NB4 (cell line): Measurements from ENCODE around the gene GLT1D1.

ENCODE experiments used
- CTCF ChIP-seq: IDR thresholded peaks from one replicate; pipeline ENCODE4 v1.5.1; 2012; ENCODE audit warnings: low read depth, low read length
- POLR2A ChIP-seq: IDR thresholded peaks from 2 replicates; pipeline ENCODE4 v1.6.1; 2011; ENCODE audit warnings: mild to moderate bottlenecking; ENCODE audit not compliant: insufficient read length; ENCODE audit errors: extremely low read depth

- TF ChIP-seq POLR2A = no peak
- TF ChIP-seq CTCF = no peak
Measured at GRCh38 chr12:128842579-128842978, 10.7 kb upstream of the GLT1D1 start.
